Activated CD8-positive, alpha-beta memory T cell treated with anti-CD3 and anti-CD28 coated beads, Interleukin-2, amount 10 ng/mL, durations not matched to agents 7 days and 5 days (primary cell): ENCODE measurements around the gene KDM5C. TPM values are rescaled to one million over a fixed set of nuclear protein-coding genes. Genes with fewer than 3 reads are reported as not detected.

ENCODE experiments used
- ATAC-seq: fragments of 150-1000 bp; cut with Tn5 transposase; one replicate; pipeline ENCODE4 v1.10.0; 2021; ENCODE audit warnings: moderate library complexity
- CTCF ChIA-PET: fragments of 350-600 bp; sonication (Branson Sonifier 250); formaldehyde crosslinking; loops from one replicate; lab custom pipeline; 2021; ENCODE audit warnings: antibody characterized with exemption; lab: Charles Lee
- DNase-seq: peaks from one replicate; pipeline ENCODE4 v3.0.0-alpha.2; 2020
- H3K27ac Mint-ChIP-seq: one replicate; pipeline ENCODE4 v1.8.0; 2021; ENCODE audit warnings: mild to moderate bottlenecking, mixed read lengths
- H3K27me3 Mint-ChIP-seq: one replicate; pipeline ENCODE4 v1.8.0; 2021; ENCODE audit warnings: mixed read lengths
- H3K36me3 Mint-ChIP-seq: one replicate; pipeline ENCODE4 v1.8.0; 2021; ENCODE audit warnings: mild to moderate bottlenecking, mixed read lengths
- H3K4me1 Mint-ChIP-seq: one replicate; pipeline ENCODE4 v1.8.0; 2021; ENCODE audit warnings: mixed read lengths
- H3K4me3 Mint-ChIP-seq: one replicate; pipeline ENCODE4 v1.8.0; 2021; ENCODE audit warnings: mild to moderate bottlenecking, moderate library complexity, mixed read lengths
- H3K9me3 Mint-ChIP-seq: one replicate; pipeline ENCODE4 v1.8.0; 2022; ENCODE audit warnings: low read depth, mixed read lengths
- total RNA-seq, 2 experiments: library from RNA; stranded (reverse); gene quantifications; one replicate each; pipeline ENCODE4 v1.2.3, GENCODE V29; 2021

Gene KDM5C
- total RNA-seq = 10 to 100 TPM; 91.2 to 93.1 TPM

GRCh38 chrX:53224860-53225797, at the start of gene KDM5C:
TSS of gene KDM5C (minus strand) at chrX:53225207. CDS start at chrX:53224889, 318 bp downstream.
- Mint-ChIP-seq H3K9me3 (no peaks in the 10 kb centered on the region), H3K36me3 (peaks cover 10% of the 10 kb centered on the region), H3K27ac (peak within 1 kb of the TSS; percentile 95), H3K4me3 (peak within 1 kb of the TSS; percentile 85), H3K27me3 (no peaks in the 10 kb centered on the region), H3K4me1 (peaks cover 46% of the 10 kb centered on the region)
- peak; percentile 87 for ATAC-seq
- DNase-seq = peak; percentile 92
- CTCF ChIA-PET = interaction anchor here (0.8 to 1.4 kb wide), 2 partner anchors 38 to 63 kb away, joined by 3 to 5 read pairs; no protein-coding TSS in a partner anchor

- DNase-seq = no peak
- CTCF ChIA-PET = interaction anchor here (0.8 to 1.3 kb wide), 2 partner anchors 9 to 12 kb away, joined by 3 to 4 read pairs; partner anchors contain the start of gene IQSEC2
Observed at GRCh38 chrX:53272808-53273337, 47.9 kb upstream of the KDM5C start.

GRCh38 chrX:53269536-53270107, 44.6 kb upstream of the KDM5C start:
- Mint-ChIP-seq H3K4me3 (no peak overlapping the region), H3K36me3 (no peaks in the 10 kb centered on the region), H3K4me1 (peaks cover 3% of the 10 kb centered on the region), H3K27me3 (peaks cover 9% of the 10 kb centered on the region), H3K9me3 (no peaks in the 10 kb centered on the region), H3K27ac (no peak overlapping the region)
- DNase-seq (no peak), ATAC-seq (no peak)
- CTCF ChIA-PET = no interaction called here

More at GRCh38 chrX:53272808-53273337, 47.9 kb upstream of the KDM5C start:
- H3K36me3 Mint-ChIP-seq = no peaks in the 10 kb centered on the region
- no peaks in the 10 kb centered on the region for H3K4me1 Mint-ChIP-seq
- no peak overlapping the region for H3K4me3 Mint-ChIP-seq
- H3K27ac Mint-ChIP-seq = no peak overlapping the region
- ATAC-seq = no peak
- H3K27me3 Mint-ChIP-seq = no peaks in the 10 kb centered on the region
- no peaks in the 10 kb centered on the region for H3K9me3 Mint-ChIP-seq

GRCh38 chrX:53268173-53268572, 43.2 kb upstream of the KDM5C start:
- CTCF ChIA-PET = no interaction called here
- peaks cover 18% of the 10 kb centered on the region for H3K4me1 Mint-ChIP-seq
- H3K27me3 Mint-ChIP-seq = peaks cover 9% of the 10 kb centered on the region
- H3K9me3 Mint-ChIP-seq = no peaks in the 10 kb centered on the region
- H3K36me3 Mint-ChIP-seq = no peaks in the 10 kb centered on the region
- no peak overlapping the region for H3K27ac Mint-ChIP-seq
- DNase-seq = no peak
- ATAC-seq = no peak
- no peak overlapping the region for H3K4me3 Mint-ChIP-seq

- Mint-ChIP-seq H3K9me3 (no peaks in the 10 kb centered on the region), H3K27ac (no peak overlapping the region), H3K4me3 (no peak overlapping the region), H3K36me3 (no peaks in the 10 kb centered on the region), H3K4me1 (peaks cover 31% of the 10 kb centered on the region), H3K27me3 (peaks cover 9% of the 10 kb centered on the region)
- no peak for ATAC-seq
- CTCF ChIA-PET = no interaction called here
- no peak for DNase-seq
Observed at GRCh38 chrX:53266914-53267313, 41.9 kb upstream of the KDM5C start.

GRCh38 chrX:53265771-53266574, 41.0 kb upstream of the KDM5C start:
- Mint-ChIP-seq H3K9me3 (no peaks in the 10 kb centered on the region), H3K27me3 (peaks cover 10% of the 10 kb centered on the region), H3K27ac (no peak overlapping the region), H3K36me3 (no peaks in the 10 kb centered on the region), H3K4me3 (no peak overlapping the region), H3K4me1 (peaks cover 40% of the 10 kb centered on the region)
- ATAC-seq (no peak), DNase-seq (no peak)
- CTCF ChIA-PET = interaction anchor here (0.7 kb wide), 1 partner anchor 980 kb away, joined by 3 read pairs; no protein-coding TSS in a partner anchor

- DNase-seq = peak; percentile 69
- peak overlapping the region; percentile 3 for H3K4me3 Mint-ChIP-seq
- CTCF ChIA-PET = interaction anchor here (1.6 to 2.8 kb wide), 2 partner anchors 21 to 38 kb away, joined by 5 to 14 read pairs; partner anchors contain the start of gene KDM5C
- peaks cover 13% of the 10 kb centered on the region for H3K27me3 Mint-ChIP-seq
- ATAC-seq = peak; percentile 73
- H3K9me3 Mint-ChIP-seq = no peaks in the 10 kb centered on the region
- peaks cover 44% of the 10 kb centered on the region for H3K4me1 Mint-ChIP-seq
- no peaks in the 10 kb centered on the region for H3K36me3 Mint-ChIP-seq
- peak overlapping the region; percentile 62 for H3K27ac Mint-ChIP-seq
Observed at GRCh38 chrX:53263597-53264094, 38.6 kb upstream of the KDM5C start.

GRCh38 chrX:53262918-53263394, 37.9 kb upstream of the KDM5C start:
- Mint-ChIP-seq H3K4me3 (no peak overlapping the region), H3K4me1 (peaks cover 44% of the 10 kb centered on the region), H3K36me3 (no peaks in the 10 kb centered on the region), H3K27ac (peak overlapping the region; percentile 35), H3K27me3 (peaks cover 13% of the 10 kb centered on the region), H3K9me3 (no peaks in the 10 kb centered on the region)
- ATAC-seq = peak; percentile 58
- CTCF ChIA-PET = interaction anchor here (1.6 to 2.8 kb wide), 3 partner anchors 22 to 55 kb away, joined by 4 to 14 read pairs (median 5); partner anchors contain the start of gene KDM5C
- peak; percentile 63 for DNase-seq

- Mint-ChIP-seq H3K36me3 (no peaks in the 10 kb centered on the region), H3K4me3 (no peak overlapping the region), H3K27me3 (peaks cover 13% of the 10 kb centered on the region), H3K27ac (peak overlapping the region; percentile 35), H3K9me3 (no peaks in the 10 kb centered on the region), H3K4me1 (peaks cover 44% of the 10 kb centered on the region)
- CTCF ChIA-PET = interaction anchor here (1.6 to 2.8 kb wide), 3 partner anchors 23 to 55 kb away, joined by 4 to 14 read pairs (median 5); partner anchors contain the start of gene KDM5C
- no peak for ATAC-seq
- DNase-seq = no peak
Observed at GRCh38 chrX:53262189-53262917, 37.3 kb upstream of the KDM5C start.

- H3K4me1 Mint-ChIP-seq = peaks cover 44% of the 10 kb centered on the region
- no peaks in the 10 kb centered on the region for H3K36me3 Mint-ChIP-seq
- CTCF ChIA-PET = interaction anchor here (1.6 to 2.8 kb wide), 2 partner anchors 24 to 56 kb away, joined by 4 to 14 read pairs; no protein-coding TSS in a partner anchor
- no peak overlapping the region for H3K4me3 Mint-ChIP-seq
- peak overlapping the region; percentile 56 for H3K27ac Mint-ChIP-seq
- DNase-seq (peak; percentile 42), ATAC-seq (no peak)
- peaks cover 13% of the 10 kb centered on the region for H3K27me3 Mint-ChIP-seq
- H3K9me3 Mint-ChIP-seq = no peaks in the 10 kb centered on the region
Observed at GRCh38 chrX:53261355-53261972, 36.5 kb upstream of the KDM5C start.

- Mint-ChIP-seq H3K27me3 (peaks cover 9% of the 10 kb centered on the region), H3K36me3 (no peaks in the 10 kb centered on the region), H3K27ac (no peak overlapping the region), H3K4me3 (no peak overlapping the region), H3K9me3 (no peaks in the 10 kb centered on the region), H3K4me1 (peaks cover 44% of the 10 kb centered on the region)
- ATAC-seq = no peak
- CTCF ChIA-PET = no interaction called here
- DNase-seq = no peak
Observed at GRCh38 chrX:53260836-53261235, 35.8 kb upstream of the KDM5C start.
